Uterus (tissue), 4 donors: ENCODE measurements around the gene BECN2. TPM values are rescaled to one million over a fixed set of nuclear protein-coding genes. Genes with fewer than 3 reads are reported as not detected.

Experiments used
- DNase-seq, 2 donors: peaks; one replicate each; pipeline ENCODE4 v3.0.0-alpha.2; 2019 to 2020
- H3K27ac ChIP-seq, 2 donors: fragments of 200-600 bp; sonication (generic); 1 replicate in 1 of 2; 2 replicates in 1 of 2; pipeline ENCODE4 v1.5.1; 2016 to 2018
- H3K27me3 ChIP-seq, 2 donors: fragments of 200-600 bp; sonication (generic); one replicate each; pipeline ENCODE4 v1.5.1; 2018 to 2019; ENCODE audit warnings: control low read depth in 1 of 2
- H3K36me3 ChIP-seq, 2 donors: fragments of 200-600 bp; sonication (generic); one replicate each; pipeline ENCODE4 v1.5.1; 2019; ENCODE audit warnings: control low read depth in 1 of 2
- H3K4me1 ChIP-seq, 2 donors: fragments of 200-600 bp; sonication (generic); one replicate each; pipeline ENCODE4 v1.5.1; 2018 to 2019; ENCODE audit warnings: control low read depth in 1 of 2
- H3K4me3 ChIP-seq, 2 donors: fragments of 200-600 bp; sonication (generic); 1 replicate in 1 of 2; 2 replicates in 1 of 2; pipeline ENCODE4 v1.5.1; 2018 to 2019; ENCODE audit warnings: mild to moderate bottlenecking in 1 of 2
- H3K9me3 ChIP-seq, 2 donors: fragments of 200-600 bp; sonication (generic); one replicate each; pipeline ENCODE4 v1.5.1; 2019; ENCODE audit warnings: control low read depth in 1 of 2
- CTCF ChIP-seq, 4 experiments: fragments of 200-600 bp in 2 of 4; fragments of 450-650 bp in 2 of 4; sonication (generic) in 2 of 4; IDR thresholded peaks; one replicate each; pipeline ENCODE4 v1.5.1; 2016 to 2019; ENCODE audit warnings: antibody characterized with exemption in 4 of 4, mild to moderate bottlenecking in 2 of 4, moderate library complexity in 1 of 4
- POLR2A ChIP-seq, 2 donors: fragments of 450-650 bp; IDR thresholded peaks; one replicate each; pipeline ENCODE4 v1.6.1; 2016; ENCODE audit warnings: antibody characterized with exemption in 2 of 2, mild to moderate bottlenecking in 1 of 2, moderate library complexity in 1 of 2
- intact Hi-C: fragments of 100-400 bp; cut with DNase I; formaldehyde crosslinking; loops from one replicate; pipeline ENCODE4 v1.15.1; 2023; ENCODE audit warnings: low total_unique reads
- total RNA-seq, 4 donors: library from RNA; depleted of rRNA in 3 of 4; stranded (reverse); fragments of >200 nt in 3 of 4; gene quantifications; one replicate each; pipeline versions ENCODE4 v1.1.0 to v1.2.4, GENCODE V29; 2014 to 2023
- donor health status: DM: yes; HTN: yes; CAD: no.

Gene BECN2
- total RNA-seq, 4 donors from 2014 or later: not detected

DNA sequence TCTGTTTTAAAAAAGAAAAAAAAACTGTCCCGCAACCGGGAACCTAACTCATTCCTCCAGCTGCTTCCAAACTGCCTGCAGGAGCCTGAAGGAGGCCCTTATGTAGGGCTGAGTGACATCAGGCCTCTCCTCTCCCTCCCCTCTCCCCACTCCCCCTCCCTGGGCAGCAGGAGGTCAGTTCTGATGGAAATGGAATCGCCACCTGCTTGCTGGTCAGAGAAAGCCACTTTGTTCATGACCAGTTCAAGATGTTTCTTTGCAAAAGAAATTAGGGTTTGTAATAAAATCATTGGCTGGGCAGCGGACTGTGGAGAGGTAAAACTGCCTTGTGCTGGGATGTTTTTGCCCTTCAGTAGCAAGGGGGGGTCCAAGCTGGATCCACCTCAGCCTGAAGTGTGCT is 41.5 kb downstream of the BECN2 start, which contains the start of gene MAP1LC3C:
Gene MAP1LC3C, minus strand, starts transcription at position 73 of the 400 bp plus-strand sequence. CDS start 90 bp downstream, outside the sequence.
- no peak within 1 kb of the TSS for H3K27ac ChIP-seq
- no peaks in the 10 kb centered on the region for H3K9me3 ChIP-seq
- intact Hi-C loops: no loop called here
- H3K27me3 ChIP-seq: no peaks in the 10 kb centered on the region
- no peaks in the 10 kb centered on the region for H3K36me3 ChIP-seq
- peaks cover 0 to 10% of the 10 kb centered on the region in 2 donors for H3K4me1 ChIP-seq
- DNase-seq: no peak
- peak within 1 kb of the TSS in 1 of 2 donors; percentile 29 for H3K4me3 ChIP-seq
- no peak for TF ChIP-seq POLR2A (IDR thresholded peaks at IDR 0.05)
- TF ChIP-seq CTCF (IDR thresholded peaks at IDR 0.05): no peak

GRCh38 chr1:242000434-242000833 is 42.9 kb downstream of the BECN2 start:
- no peaks in the 10 kb centered on the region for H3K36me3 ChIP-seq
- no peak overlapping the region for H3K27ac ChIP-seq
- no peak overlapping the region for H3K4me3 ChIP-seq
- H3K27me3 ChIP-seq: no peaks in the 10 kb centered on the region
- DNase-seq: no peak
- H3K4me1 ChIP-seq: peaks cover 0 to 10% of the 10 kb centered on the region in 2 donors
- no peaks in the 10 kb centered on the region for H3K9me3 ChIP-seq
- TF ChIP-seq CTCF (IDR thresholded peaks at IDR 0.05) (no peak), POLR2A (IDR thresholded peaks at IDR 0.05) (no peak)
- intact Hi-C loops: no loop called here

GRCh38 chr1:242002072-242002471 is 44.5 kb downstream of the BECN2 start:
- no peak overlapping the region for H3K27ac ChIP-seq
- no peaks in the 10 kb centered on the region for H3K27me3 ChIP-seq
- no peak for TF ChIP-seq CTCF (IDR thresholded peaks at IDR 0.05)
- TF ChIP-seq POLR2A (IDR thresholded peaks at IDR 0.05): no peak
- intact Hi-C loops: no loop called here
- H3K4me1 ChIP-seq: peaks cover 0 to 10% of the 10 kb centered on the region in 2 donors
- no peak for DNase-seq
- no peaks in the 10 kb centered on the region for H3K36me3 ChIP-seq
- H3K4me3 ChIP-seq: no peak overlapping the region
- H3K9me3 ChIP-seq: no peaks in the 10 kb centered on the region

GRCh38 chr1:242002510-242002909 is 44.9 kb downstream of the BECN2 start:
- H3K9me3 ChIP-seq: no peaks in the 10 kb centered on the region
- H3K4me3 ChIP-seq: no peak overlapping the region
- H3K4me1 ChIP-seq: peaks cover 0 to 10% of the 10 kb centered on the region in 2 donors
- H3K27ac ChIP-seq: no peak overlapping the region
- H3K27me3 ChIP-seq: no peaks in the 10 kb centered on the region
- DNase-seq: no peak
- no peaks in the 10 kb centered on the region for H3K36me3 ChIP-seq
- intact Hi-C loops: no loop called here
- TF ChIP-seq CTCF (IDR thresholded peaks at IDR 0.05) (no peak), POLR2A (IDR thresholded peaks at IDR 0.05) (no peak)

DNA sequence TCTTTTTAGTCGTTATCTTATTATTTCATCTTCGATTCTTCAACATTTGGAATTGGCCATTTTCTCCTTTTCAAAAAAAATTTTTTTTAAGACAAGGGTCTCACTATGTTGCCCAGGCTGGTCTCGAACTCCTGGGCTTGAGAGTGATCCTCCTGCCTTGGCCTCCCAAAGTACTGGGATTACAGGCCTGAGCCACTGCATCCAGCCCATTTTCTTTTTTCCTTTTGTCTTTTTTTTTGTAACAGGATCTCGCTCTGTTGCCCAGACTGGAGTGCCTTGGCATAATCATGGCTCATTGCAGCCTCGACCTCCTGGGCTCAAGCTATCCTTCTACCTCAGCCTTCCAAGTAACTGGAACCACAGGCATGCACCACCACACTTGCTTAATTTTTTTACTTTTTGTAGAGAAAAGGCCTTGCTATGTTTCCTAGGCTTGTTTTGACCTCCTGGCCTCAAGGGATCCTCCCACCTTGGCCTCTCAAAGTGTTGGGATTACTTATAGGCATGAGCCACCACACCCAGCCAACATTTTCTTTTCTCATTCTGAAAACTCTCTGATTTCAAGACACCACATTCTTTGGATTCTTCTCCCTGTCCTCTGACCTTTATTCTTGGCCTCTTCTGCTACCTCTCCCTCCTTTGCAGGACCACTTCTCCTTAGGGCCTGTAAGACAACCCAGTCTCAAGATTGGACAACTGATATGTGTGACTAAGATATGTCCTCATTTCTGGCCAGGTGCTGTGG is 47.4 kb downstream of the BECN2 start:
- intact Hi-C loops: no loop called here
- Histone ChIP-seq H3K9me3 (no peaks in the 10 kb centered on the region), H3K36me3 (no peaks in the 10 kb centered on the region), H3K4me1 (no peaks in the 10 kb centered on the region), H3K4me3 (no peak overlapping the region), H3K27ac (no peak overlapping the region), H3K27me3 (no peaks in the 10 kb centered on the region)
- DNase-seq: no peak
- TF ChIP-seq CTCF (IDR thresholded peaks at IDR 0.05) (no peak), POLR2A (IDR thresholded peaks at IDR 0.05) (no peak)
